GM21717 (cell line): ENCODE measurements around the gene SUDS3.
"Not testable (repeated sequence)": the region's sequence is repeated elsewhere in the genome, so short reads cannot be mapped to it uniquely, and the experiment has no call there.

ENCODE experiments used
- ATAC-seq: cut with Tn5 transposase; IDR thresholded peaks from one replicate; pipeline ENCODE4 v1.9.1; 2021; ENCODE audit warnings: mild to moderate bottlenecking, moderate library complexity; ENCODE audit not compliant: unreplicated experiment

The SUDS3 gene

DNA sequence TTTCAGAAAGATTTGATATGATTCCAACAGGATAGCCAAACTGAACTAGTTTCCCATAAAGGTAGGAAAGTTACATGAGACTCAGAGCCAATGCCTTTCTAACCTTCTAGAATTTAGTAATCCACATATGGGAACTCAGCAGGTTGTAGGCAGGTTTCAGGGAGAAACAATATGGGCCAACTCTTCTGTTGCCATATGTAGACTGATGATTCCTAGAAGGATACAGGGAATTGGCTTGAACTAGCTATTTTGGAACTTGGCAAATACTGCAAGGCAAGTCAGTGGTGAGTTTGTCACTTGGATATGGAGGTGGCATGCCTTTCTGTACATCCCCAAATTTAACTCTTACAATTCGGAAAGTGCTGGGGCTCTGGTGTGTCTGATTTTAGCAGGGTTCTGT, 15.5 kb downstream of the SUDS3 start:
- no peak for ATAC-seq

GRCh38 chr12:118397708-118398440, 21.5 kb downstream of the SUDS3 start:
- no peak for ATAC-seq

GRCh38 chr12:118398524-118398923, 22.2 kb downstream of the SUDS3 start:
- ATAC-seq = no peak

GRCh38 chr12:118398940-118399339, 22.6 kb downstream of the SUDS3 start:
- ATAC-seq = no peak

DNA sequence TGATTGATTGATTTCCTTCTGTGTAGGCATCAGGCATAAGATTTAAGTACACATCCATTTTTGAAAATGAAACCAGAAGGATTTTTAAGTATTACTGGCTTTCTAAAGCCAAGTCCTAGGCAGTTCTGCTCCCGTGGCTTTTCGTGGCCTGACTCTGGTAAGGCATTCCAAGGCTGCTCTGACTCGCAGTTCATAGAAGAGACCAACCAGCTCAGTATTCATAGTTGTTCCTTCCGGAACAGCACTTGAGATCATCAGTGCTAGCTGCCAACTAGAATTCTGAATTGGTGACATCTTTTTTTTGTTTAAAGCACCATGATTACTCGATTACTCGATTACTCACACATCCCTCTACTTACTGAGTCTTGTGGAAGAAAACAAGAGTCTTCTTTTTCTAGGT, 25.9 kb downstream of the SUDS3 start:
- no peak for ATAC-seq

GRCh38 chr12:118404876-118405521, 28.6 kb downstream of the SUDS3 start:
- ATAC-seq = no peak

GRCh38 chr12:118408241-118408640, 31.9 kb downstream of the SUDS3 start:
- not testable (repeated sequence) for ATAC-seq

GRCh38 chr12:118409834-118410233, 33.5 kb downstream of the SUDS3 start:
- ATAC-seq = no peak

- no peak for ATAC-seq
Measured at GRCh38 chr12:118417942-118418341, 41.6 kb downstream of the SUDS3 start.

- no peak for ATAC-seq
Measured at GRCh38 chr12:118418385-118419057, 42.2 kb downstream of the SUDS3 start.

- no peak for ATAC-seq
Measured at GRCh38 chr12:118420673-118421072, 44.3 kb downstream of the SUDS3 start.

GRCh38 chr12:118424884-118425283, 48.5 kb downstream of the SUDS3 start:
- no peak for ATAC-seq

- no peak for ATAC-seq
Measured at GRCh38 chr12:118425364-118425763, 49.0 kb downstream of the SUDS3 start.

- ATAC-seq = no peak
Measured at GRCh38 chr12:118427819-118428218, 51.5 kb downstream of the SUDS3 start.

DNA sequence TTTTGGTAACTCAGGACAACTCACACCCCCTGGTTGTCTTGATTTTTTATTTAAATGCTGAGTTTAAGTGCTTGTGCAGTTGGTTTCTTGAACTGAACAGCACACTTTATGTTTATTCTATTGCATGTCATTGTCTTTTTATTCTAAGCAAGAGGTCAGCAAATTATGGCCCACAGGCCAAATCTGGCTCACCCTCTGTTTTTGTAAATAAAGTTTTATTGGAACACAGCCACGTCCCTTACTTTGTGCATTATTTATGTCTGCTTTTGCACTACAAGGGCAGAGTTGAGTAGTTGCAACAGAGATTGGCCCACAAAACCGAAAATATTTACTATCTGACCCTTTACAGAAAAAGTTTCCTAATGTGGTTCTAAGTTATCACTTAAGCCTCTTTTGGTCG, 52.3 kb downstream of the SUDS3 start:
- ATAC-seq = no peak

DNA sequence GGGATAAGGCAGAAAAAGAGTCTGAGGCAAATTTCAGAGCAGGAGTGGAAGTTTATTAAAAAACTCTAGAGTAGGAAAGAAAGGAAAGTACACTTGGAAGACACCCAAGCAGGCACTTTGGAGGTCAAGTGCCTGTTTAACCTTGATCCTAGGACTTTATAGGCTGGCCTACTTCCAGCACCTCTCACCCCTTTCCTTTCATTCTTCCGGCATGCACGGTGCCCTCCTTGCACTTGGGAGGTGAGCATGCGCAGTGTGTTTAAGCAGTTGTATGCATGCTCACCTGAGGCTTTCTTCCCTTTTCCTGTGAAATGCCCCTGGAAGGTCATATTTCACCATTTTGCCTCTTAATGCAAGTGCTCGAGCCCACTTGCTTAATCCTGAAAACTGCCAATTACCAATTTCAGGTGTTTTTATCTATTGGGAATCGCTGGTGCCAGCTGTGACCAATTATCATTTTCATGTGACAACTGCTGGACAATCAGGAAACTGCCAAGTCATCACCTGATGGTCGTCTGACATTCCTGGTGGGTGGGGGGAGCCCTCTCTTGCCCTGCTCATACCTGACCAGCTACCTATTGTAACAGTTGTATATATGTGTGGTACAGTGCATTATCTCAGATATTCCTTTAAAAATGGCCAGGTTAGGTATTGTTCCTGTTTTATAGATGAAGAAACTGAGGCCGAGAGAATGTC, 53.5 kb downstream of the SUDS3 start:
- ATAC-seq = no peak

- no peak for ATAC-seq
Measured at GRCh38 chr12:118430516-118430915, 54.2 kb downstream of the SUDS3 start.

- ATAC-seq = no peak
Measured at GRCh38 chr12:118432812-118433545, 56.6 kb downstream of the SUDS3 start.

DNA sequence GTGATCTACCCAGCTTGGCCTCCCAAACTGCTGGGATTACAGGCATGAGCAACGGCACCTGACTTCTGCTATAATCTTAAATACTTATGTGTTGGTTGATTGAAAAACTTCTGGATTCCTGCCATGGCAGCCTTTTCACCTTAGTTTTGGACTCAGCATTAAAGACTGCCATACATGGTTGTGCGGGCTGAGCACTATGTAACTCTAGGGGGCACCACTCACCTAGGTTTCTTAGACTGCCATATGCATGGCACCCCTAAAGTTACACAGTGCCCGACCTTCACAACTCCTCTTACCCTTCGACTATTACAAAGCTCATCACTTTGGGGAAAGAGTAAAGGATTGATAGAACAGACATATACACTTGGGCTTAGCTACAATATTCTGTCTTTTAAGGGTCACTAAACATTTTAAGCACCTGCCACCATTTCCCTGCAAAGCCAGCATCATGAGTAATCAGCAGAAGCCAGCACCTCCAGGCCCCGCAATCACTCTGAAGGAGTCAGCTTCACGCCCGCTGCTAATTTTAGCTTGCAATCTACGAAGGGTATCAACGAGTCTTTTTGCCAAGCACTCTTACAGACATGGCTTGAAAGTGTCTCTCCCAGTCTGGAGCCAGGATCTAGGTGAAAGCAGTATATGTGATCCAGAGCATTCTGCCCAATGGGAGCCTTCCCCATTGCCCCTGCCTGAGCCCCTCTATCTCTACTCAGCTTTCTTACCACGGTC, 59.8 kb downstream of the SUDS3 start:
- no peak for ATAC-seq

DNA sequence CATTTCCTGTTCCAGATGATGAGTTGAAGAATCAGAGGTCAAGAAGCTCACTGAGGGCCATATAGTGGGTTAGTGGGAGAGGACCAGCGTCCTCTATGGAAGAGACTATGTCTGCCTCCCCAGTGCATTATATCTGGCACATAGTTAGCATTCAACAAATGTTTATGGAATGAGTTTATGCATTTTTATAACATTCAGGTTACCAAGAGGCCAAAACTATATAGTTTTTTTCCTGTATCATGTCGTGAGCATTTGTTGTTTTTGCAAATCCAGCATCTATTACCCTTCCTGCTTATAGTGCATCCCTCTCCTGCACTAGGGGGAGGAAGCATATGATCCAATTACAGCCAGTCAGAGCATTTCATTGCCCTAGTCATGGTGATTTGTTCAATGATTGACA, 60.6 kb downstream of the SUDS3 start:
- no peak for ATAC-seq
